Subcutaneous adipose tissue (tissue), 4 donors: ENCODE measurements around the gene OPRPN. TPM values are rescaled to one million over a fixed set of nuclear protein-coding genes. Genes with fewer than 3 reads are reported as not detected.

Experiments
- total RNA-seq, 4 donors: library from RNA; depleted of rRNA; stranded (reverse); fragments of >200 nt; gene quantifications; one replicate each; pipeline ENCODE4 v1.1.0, GENCODE V29; 2016
- TF ChIP-seq, protein P1 (sequence below): fragments of 450-650 bp; IDR thresholded peaks from one replicate; pipeline ENCODE4 v1.5.1; 2016; ENCODE audit warnings: low read depth, mild to moderate bottlenecking, control low read depth, antibody characterized with exemption, moderate library complexity

The OPRPN gene, protein sequence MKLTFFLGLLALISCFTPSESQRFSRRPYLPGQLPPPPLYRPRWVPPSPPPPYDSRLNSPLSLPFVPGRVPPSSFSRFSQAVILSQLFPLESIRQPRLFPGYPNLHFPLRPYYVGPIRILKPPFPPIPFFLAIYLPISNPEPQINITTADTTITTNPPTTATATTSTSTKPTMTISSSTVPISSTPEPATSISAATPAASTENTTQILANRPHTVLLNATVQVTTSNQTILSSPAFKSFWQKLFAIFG
- not detected for total RNA-seq

DNA sequence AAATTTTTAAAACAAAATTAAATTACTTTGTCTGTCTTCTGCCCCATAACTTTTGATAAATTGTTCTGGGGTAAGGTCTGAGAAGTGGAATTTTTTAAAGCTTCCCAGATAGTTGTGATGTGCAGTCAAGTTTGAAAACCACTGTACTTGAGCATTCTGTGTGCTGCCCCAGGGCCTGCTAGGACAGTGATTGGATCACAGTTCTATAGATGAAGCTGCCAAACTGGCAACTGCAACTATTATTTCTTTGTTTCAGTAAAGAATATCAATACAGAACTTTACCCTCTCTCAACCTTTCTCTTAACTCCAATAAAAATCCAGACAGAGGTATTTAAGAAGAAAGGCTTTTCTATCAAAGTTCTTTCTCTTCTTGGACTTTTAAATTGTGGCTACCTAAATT, at the start of gene OPRPN:
TSS of gene OPRPN (plus strand) at position 361 of the 400 bp plus-strand sequence. CDS start 1,346 bp downstream, outside the sequence.
- TF ChIP-seq, protein P1, sequence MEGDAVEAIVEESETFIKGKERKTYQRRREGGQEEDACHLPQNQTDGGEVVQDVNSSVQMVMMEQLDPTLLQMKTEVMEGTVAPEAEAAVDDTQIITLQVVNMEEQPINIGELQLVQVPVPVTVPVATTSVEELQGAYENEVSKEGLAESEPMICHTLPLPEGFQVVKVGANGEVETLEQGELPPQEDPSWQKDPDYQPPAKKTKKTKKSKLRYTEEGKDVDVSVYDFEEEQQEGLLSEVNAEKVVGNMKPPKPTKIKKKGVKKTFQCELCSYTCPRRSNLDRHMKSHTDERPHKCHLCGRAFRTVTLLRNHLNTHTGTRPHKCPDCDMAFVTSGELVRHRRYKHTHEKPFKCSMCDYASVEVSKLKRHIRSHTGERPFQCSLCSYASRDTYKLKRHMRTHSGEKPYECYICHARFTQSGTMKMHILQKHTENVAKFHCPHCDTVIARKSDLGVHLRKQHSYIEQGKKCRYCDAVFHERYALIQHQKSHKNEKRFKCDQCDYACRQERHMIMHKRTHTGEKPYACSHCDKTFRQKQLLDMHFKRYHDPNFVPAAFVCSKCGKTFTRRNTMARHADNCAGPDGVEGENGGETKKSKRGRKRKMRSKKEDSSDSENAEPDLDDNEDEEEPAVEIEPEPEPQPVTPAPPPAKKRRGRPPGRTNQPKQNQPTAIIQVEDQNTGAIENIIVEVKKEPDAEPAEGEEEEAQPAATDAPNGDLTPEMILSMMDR: no peak

DNA sequence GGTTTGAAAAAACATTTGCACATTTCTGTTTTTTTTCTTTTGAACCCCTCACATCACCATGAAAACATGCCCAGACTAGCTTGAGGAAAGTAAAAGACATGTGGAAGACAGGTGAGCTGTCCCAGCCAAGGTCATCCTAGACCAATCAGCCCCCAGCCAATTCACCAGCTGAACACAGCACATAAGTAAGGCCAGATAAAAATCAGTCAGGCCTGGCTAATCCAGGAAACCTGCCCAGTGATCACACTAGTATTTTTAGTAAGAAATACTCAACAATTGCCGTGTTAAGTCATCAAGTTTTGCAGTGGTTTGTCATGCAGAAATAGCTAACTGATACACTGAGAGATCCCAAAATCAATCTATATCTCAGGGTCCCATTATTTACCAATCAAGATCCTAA, 41.6 kb upstream of the OPRPN start:
- TF ChIP-seq, protein P1: no peak

DNA sequence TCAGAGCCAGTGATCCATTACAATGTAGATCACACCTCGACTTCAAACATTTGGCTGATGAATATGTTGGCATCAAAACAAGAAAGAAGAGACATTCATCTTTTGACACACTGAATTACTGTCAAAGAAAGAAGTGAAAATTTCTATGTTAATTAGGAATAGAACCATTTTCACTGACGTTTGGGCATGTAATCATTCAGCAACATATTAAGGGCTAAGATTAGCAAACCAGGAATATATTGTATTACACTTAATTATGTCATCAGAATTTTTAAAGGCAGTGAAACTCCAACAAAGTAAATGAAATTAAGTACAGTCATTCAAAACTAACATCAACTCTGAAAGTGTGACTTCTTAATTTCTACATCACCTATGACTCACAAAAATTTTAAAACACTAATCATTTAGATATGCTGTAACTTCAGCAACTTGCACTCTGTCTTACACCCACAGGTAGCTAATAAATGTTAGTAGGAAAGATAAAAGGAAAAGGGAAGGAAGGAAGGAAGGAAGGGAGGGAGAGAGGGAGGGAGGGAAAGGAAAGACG, 38.6 kb upstream of the OPRPN start:
- TF ChIP-seq, protein P1: no peak

DNA sequence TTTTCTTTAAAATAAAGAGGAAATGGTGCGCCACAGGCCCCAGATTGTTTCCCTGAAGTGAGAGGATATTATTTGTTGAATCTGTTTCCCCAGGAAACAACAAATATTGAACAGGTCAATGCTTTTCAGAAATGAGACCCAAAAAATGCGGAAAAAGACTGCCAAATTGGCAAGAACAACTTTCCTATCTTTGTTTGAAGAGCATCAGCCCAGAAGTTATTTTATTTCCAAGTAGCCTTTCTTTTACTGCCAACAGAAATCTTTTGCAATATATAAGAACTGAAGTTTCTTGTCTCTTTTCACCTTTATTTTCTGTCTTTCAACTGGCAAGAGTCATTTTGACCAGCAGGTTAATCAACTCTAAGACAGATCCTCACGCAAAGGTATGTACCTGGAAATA, 37.3 kb upstream of the OPRPN start, which contains the start of gene SMR3A:
TSS of gene SMR3A (plus strand) at position 301 of the 400 bp plus-strand sequence. CDS start 1,356 bp downstream, outside the sequence.
- TF ChIP-seq, protein P1: no peak

DNA sequence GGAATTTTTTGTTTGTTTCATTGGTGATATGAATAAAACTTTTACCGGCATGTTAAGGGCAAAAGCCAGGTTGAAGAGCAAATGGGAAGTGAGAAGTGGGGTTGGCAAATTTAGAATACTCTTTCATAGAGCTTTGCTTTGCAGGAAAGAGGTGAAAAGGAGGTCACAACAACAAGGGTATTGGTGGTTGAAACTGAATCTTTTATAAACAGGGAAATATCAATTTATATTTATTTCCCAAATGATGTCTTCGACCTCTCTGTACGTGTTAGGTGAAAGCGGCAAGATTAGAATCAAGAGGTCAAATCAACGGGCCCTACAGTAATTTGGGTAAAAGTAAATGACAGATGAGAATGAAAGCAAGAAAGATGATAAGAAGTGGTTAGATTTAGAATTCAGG, 33.7 kb upstream of the OPRPN start:
- TF ChIP-seq, protein P1: no peak

DNA sequence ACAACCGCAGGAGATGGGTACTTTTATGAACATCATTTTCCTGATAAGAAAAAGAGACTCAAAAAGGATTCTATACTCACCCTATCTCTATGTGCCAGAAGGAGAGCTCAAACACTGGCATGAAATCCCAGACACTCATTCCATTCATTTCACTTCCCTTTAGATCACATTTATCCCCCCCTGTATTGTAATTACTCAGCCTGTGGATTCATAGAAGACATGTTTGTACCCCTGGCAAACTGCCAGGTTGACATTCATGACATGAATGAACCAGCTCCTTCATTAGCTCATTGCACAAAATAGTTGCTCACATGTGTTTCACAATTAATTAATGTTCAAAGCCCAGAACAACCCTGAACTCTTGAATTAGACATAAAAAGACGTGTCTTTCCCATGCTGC, 32.3 kb upstream of the OPRPN start:
- TF ChIP-seq, protein P1: no peak

DNA sequence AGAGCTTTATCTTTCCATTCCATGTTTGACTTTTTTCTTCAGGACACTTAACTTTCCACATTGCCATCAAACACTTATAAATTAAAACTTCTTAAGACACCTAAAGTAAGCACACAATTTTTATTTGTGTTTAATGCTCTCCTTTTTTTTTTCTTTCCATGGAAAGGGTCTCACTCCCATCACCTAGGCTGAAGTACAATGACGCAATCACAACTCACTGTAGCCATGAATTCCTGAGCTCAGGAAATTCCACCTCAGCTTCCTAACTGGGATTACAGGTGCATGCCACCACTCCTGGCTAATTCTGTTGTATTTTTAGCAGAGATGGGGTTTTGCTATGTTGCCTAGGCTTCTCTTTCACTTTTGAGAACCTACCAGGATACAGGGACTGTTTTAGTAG, 29.9 kb upstream of the OPRPN start:
- TF ChIP-seq, protein P1: no peak
